OCI-LY3 (cell line): ENCODE data around the gene PROSER3.

ENCODE experiments used
- EZH2phosphoT487 ChIP-seq: fragments of 200-600 bp; shearing (Covaris generic); IDR thresholded peaks from 2 replicates; pipeline ENCODE4 v1.6.1; 2018; ENCODE audit warnings: antibody characterized with exemption, mixed run types, low read depth
- TF ChIP-seq, protein P1 (sequence below): fragments of 200-600, 300-600 bp; sonication (generic); IDR thresholded peaks from 2 replicates; pipeline ENCODE4 v1.5.1; 2014; ENCODE audit warnings: antibody characterized with exemption, low read length, low read depth

GRCh38 chr19:35818445-35818844 lies 60.5 kb downstream of the PROSER3 start:
- TF ChIP-seq, protein P1, sequence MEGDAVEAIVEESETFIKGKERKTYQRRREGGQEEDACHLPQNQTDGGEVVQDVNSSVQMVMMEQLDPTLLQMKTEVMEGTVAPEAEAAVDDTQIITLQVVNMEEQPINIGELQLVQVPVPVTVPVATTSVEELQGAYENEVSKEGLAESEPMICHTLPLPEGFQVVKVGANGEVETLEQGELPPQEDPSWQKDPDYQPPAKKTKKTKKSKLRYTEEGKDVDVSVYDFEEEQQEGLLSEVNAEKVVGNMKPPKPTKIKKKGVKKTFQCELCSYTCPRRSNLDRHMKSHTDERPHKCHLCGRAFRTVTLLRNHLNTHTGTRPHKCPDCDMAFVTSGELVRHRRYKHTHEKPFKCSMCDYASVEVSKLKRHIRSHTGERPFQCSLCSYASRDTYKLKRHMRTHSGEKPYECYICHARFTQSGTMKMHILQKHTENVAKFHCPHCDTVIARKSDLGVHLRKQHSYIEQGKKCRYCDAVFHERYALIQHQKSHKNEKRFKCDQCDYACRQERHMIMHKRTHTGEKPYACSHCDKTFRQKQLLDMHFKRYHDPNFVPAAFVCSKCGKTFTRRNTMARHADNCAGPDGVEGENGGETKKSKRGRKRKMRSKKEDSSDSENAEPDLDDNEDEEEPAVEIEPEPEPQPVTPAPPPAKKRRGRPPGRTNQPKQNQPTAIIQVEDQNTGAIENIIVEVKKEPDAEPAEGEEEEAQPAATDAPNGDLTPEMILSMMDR, result no peak
- TF ChIP-seq EZH2phosphoT487, result no peak
